Measurements from ENCODE around the gene ABCA13.

The ABCA13 gene

GRCh38 chr7:48627164-48627563 lies 455.9 kb downstream of the ABCA13 start:
- Histone ChIP-seq H4K20me1 (ENCODE audit: insufficient read depth, low read length, poor library complexity, severe bottlenecking) (no peaks in the 10 kb centered on the region), H3K27me3 (ENCODE audit: insufficient read depth, low read length, poor library complexity, severe bottlenecking) (no peaks in the 10 kb centered on the region), H3K4me3 (ENCODE audit: low read length, poor library complexity, severe bottlenecking) (no peak overlapping the region), H3K9me2 (replicated peaks; ENCODE audit: low read depth, low read length) (no peaks in the 10 kb centered on the region), H3K9me3 (ENCODE audit: insufficient read depth, low read depth, low read length) (no peaks in the 10 kb centered on the region), H3K79me2 (ENCODE audit: insufficient read depth, low read length) (no peaks in the 10 kb centered on the region), H3K9ac (ENCODE audit: low read depth, low read length, poor library complexity, severe bottlenecking) (no peak overlapping the region), H2AFZ (ENCODE audit: low read length) (no peak overlapping the region), H3K4me2 (ENCODE audit: low read depth, low read length, poor library complexity, severe bottlenecking) (no peak overlapping the region), H3K36me3 (ENCODE audit: insufficient read depth, low read length) (no peaks in the 10 kb centered on the region), H3F3A (ENCODE audit: low read depth) (no peaks in the 10 kb centered on the region), H3K4me1 (ENCODE audit: insufficient read depth, low read length, poor library complexity, severe bottlenecking) (no peaks in the 10 kb centered on the region)
- TF ChIP-seq, protein P1, sequence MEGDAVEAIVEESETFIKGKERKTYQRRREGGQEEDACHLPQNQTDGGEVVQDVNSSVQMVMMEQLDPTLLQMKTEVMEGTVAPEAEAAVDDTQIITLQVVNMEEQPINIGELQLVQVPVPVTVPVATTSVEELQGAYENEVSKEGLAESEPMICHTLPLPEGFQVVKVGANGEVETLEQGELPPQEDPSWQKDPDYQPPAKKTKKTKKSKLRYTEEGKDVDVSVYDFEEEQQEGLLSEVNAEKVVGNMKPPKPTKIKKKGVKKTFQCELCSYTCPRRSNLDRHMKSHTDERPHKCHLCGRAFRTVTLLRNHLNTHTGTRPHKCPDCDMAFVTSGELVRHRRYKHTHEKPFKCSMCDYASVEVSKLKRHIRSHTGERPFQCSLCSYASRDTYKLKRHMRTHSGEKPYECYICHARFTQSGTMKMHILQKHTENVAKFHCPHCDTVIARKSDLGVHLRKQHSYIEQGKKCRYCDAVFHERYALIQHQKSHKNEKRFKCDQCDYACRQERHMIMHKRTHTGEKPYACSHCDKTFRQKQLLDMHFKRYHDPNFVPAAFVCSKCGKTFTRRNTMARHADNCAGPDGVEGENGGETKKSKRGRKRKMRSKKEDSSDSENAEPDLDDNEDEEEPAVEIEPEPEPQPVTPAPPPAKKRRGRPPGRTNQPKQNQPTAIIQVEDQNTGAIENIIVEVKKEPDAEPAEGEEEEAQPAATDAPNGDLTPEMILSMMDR (conservative IDR thresholded peaks at IDR 0.05; ENCODE audit: low read length), result no peak
- no peak for TF ChIP-seq EZH2phosphoT487 (IDR thresholded peaks at IDR 0.05; ENCODE audit: borderline replicate concordance)

DNA sequence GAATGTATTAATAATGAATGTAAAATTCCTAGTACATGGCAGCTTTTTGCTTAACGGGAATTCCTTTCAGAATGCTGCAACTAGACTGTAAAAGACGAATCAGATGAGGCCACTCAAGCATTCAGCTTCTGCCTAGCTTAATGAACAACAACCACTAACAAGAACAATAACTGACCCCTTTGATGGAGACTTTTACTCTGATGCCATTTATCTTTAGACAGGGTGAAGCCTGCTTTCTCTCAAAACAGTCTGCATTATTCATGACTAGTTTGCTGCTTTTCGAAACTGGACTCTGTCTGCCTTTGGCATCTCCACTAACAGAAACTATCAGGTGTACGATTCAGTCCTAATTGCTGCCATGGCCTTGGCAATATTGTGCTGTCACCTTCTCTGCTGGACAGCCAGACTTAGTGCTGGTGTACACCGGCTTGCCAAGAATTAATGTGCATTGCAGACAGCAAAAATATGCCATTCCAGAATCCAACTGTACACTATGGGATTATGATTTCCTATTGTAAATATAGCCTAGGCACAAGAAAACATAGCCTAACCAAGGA lies 457.6 kb downstream of the ABCA13 start:
- Histone ChIP-seq H3K79me2 (ENCODE audit: insufficient read depth, low read length) (no peaks in the 10 kb centered on the region), H3K36me3 (ENCODE audit: insufficient read depth, low read length) (no peaks in the 10 kb centered on the region), H3F3A (ENCODE audit: low read depth) (no peaks in the 10 kb centered on the region), H3K9ac (ENCODE audit: low read depth, low read length, poor library complexity, severe bottlenecking) (no peak overlapping the region), H3K4me3 (ENCODE audit: low read length, poor library complexity, severe bottlenecking) (no peak overlapping the region), H3K4me2 (ENCODE audit: low read depth, low read length, poor library complexity, severe bottlenecking) (no peak overlapping the region), H2AFZ (ENCODE audit: low read length) (no peak overlapping the region), H3K27me3 (ENCODE audit: insufficient read depth, low read length, poor library complexity, severe bottlenecking) (no peaks in the 10 kb centered on the region), H4K20me1 (ENCODE audit: insufficient read depth, low read length, poor library complexity, severe bottlenecking) (no peaks in the 10 kb centered on the region), H3K4me1 (ENCODE audit: insufficient read depth, low read length, poor library complexity, severe bottlenecking) (no peaks in the 10 kb centered on the region), H3K9me2 (replicated peaks; ENCODE audit: low read depth, low read length) (no peaks in the 10 kb centered on the region), H3K9me3 (ENCODE audit: insufficient read depth, low read depth, low read length) (no peaks in the 10 kb centered on the region)
- TF ChIP-seq, protein P1 (conservative IDR thresholded peaks at IDR 0.05; ENCODE audit: low read length), result no peak
- no peak for TF ChIP-seq EZH2phosphoT487 (IDR thresholded peaks at IDR 0.05; ENCODE audit: borderline replicate concordance)

GRCh38 chr7:48634116-48634632 lies 462.9 kb downstream of the ABCA13 start:
- Histone ChIP-seq H3K79me2 (ENCODE audit: insufficient read depth, low read length) (no peaks in the 10 kb centered on the region), H3K4me2 (ENCODE audit: low read depth, low read length, poor library complexity, severe bottlenecking) (no peak overlapping the region), H2AFZ (ENCODE audit: low read length) (no peak overlapping the region), H3K36me3 (ENCODE audit: insufficient read depth, low read length) (no peaks in the 10 kb centered on the region), H3K27me3 (ENCODE audit: insufficient read depth, low read length, poor library complexity, severe bottlenecking) (no peaks in the 10 kb centered on the region), H3K4me1 (ENCODE audit: insufficient read depth, low read length, poor library complexity, severe bottlenecking) (no peaks in the 10 kb centered on the region), H3K9me2 (replicated peaks; ENCODE audit: low read depth, low read length) (no peaks in the 10 kb centered on the region), H3F3A (ENCODE audit: low read depth) (no peaks in the 10 kb centered on the region), H3K4me3 (ENCODE audit: low read length, poor library complexity, severe bottlenecking) (no peak overlapping the region), H4K20me1 (ENCODE audit: insufficient read depth, low read length, poor library complexity, severe bottlenecking) (no peaks in the 10 kb centered on the region), H3K9ac (ENCODE audit: low read depth, low read length, poor library complexity, severe bottlenecking) (no peak overlapping the region), H3K9me3 (ENCODE audit: insufficient read depth, low read depth, low read length) (0 out of 2 replicates have a peak, but pooled peaks cover 2% of the 10 kb centered on the region)
- no peak for TF ChIP-seq EZH2phosphoT487 (IDR thresholded peaks at IDR 0.05; ENCODE audit: borderline replicate concordance)
- TF ChIP-seq, protein P1 (conservative IDR thresholded peaks at IDR 0.05; ENCODE audit: low read length), result no peak

Measured in Loucy (cell line).